SIG-M5 treated with dmso at 0.1 percent for 504 hours (cell line): ENCODE measurements around the gene RAB31.
"Not testable (repeated sequence)": the region's sequence is repeated elsewhere in the genome, so short reads cannot be mapped to it uniquely, and the experiment has no call there.

ENCODE experiments used
- DNase-seq: peaks from one replicate; lab custom pipeline; 2025; ENCODE audit not compliant: unreplicated experiment; lab: John Stamatoyannopoulos, UW

RAB31 gene

GRCh38 chr18:9708057-9708433 lies at the start of gene RAB31:
Gene RAB31 (plus strand): TSS chr18:9708301. CDS start chr18:9708406, 105 bp downstream.
- DNase-seq = peak; percentile 14

GRCh38 chr18:9659499-9660375 lies 48.4 kb upstream of the RAB31 start:
- DNase-seq = no peak

GRCh38 chr18:9661564-9661963 lies 46.5 kb upstream of the RAB31 start:
- DNase-seq = no peak

GRCh38 chr18:9663377-9663776 lies 44.7 kb upstream of the RAB31 start:
- no peak for DNase-seq

GRCh38 chr18:9665314-9665713 lies 42.8 kb upstream of the RAB31 start:
- DNase-seq = no peak

- no peak for DNase-seq
Measured at GRCh38 chr18:9666548-9666947, 41.6 kb upstream of the RAB31 start.

GRCh38 chr18:9669016-9669415 lies 39.1 kb upstream of the RAB31 start:
- no peak for DNase-seq

- DNase-seq = no peak
Measured at GRCh38 chr18:9671214-9671613, 36.9 kb upstream of the RAB31 start.

- DNase-seq = peak; percentile 86
Measured at GRCh38 chr18:9673296-9674251, 34.5 kb upstream of the RAB31 start.

GRCh38 chr18:9678216-9678615 lies 29.9 kb upstream of the RAB31 start:
- DNase-seq = not testable (repeated sequence)

GRCh38 chr18:9679125-9679524 lies 29.0 kb upstream of the RAB31 start:
- DNase-seq = no peak

- DNase-seq = no peak
Measured at GRCh38 chr18:9681217-9681616, 26.9 kb upstream of the RAB31 start.

GRCh38 chr18:9682572-9682971 lies 25.5 kb upstream of the RAB31 start:
- DNase-seq = no peak

GRCh38 chr18:9683418-9684396 lies 24.4 kb upstream of the RAB31 start:
- peak; percentile 43 for DNase-seq

- no peak for DNase-seq
Measured at GRCh38 chr18:9684881-9685614, 23.1 kb upstream of the RAB31 start.

- DNase-seq = no peak
Measured at GRCh38 chr18:9685615-9685890, 22.5 kb upstream of the RAB31 start.

- no peak for DNase-seq
Measured at GRCh38 chr18:9688036-9688741, 19.9 kb upstream of the RAB31 start.

- no peak for DNase-seq
Measured at GRCh38 chr18:9689253-9689652, 18.8 kb upstream of the RAB31 start.

GRCh38 chr18:9690418-9691188 lies 17.5 kb upstream of the RAB31 start:
- no peak for DNase-seq
